ENCODE measurements around the gene CDH26.
A peak's percentile ranks its signal among the peaks of the same experiment; 100 is the strongest.
"Not testable (repeated sequence)": the region's sequence is repeated elsewhere in the genome, so short reads cannot be mapped to it uniquely, and the experiment has no call there.

The CDH26 gene

DNA sequence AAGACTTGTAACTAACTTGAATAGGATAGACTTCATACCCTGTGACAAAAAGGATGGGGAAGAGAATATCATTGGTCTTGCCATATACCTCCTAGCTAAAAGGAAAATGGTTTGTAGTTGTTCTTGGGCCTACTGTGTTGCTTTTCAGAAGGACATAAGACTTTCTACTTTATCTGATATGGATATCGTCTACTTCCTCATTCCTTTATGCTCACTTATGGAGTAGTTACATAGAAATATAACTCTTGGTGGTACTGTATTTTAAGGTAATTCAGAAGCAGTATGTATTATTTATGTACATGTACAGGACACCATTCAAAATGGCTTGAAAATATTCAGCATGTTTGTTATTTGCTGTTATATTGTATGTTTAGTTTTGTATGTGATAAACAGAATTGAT is 10.0 kb upstream of the CDH26 start:
- DNase-seq (ENCODE audit: low read depth) = no peak
- TF ChIP-seq, protein P1, sequence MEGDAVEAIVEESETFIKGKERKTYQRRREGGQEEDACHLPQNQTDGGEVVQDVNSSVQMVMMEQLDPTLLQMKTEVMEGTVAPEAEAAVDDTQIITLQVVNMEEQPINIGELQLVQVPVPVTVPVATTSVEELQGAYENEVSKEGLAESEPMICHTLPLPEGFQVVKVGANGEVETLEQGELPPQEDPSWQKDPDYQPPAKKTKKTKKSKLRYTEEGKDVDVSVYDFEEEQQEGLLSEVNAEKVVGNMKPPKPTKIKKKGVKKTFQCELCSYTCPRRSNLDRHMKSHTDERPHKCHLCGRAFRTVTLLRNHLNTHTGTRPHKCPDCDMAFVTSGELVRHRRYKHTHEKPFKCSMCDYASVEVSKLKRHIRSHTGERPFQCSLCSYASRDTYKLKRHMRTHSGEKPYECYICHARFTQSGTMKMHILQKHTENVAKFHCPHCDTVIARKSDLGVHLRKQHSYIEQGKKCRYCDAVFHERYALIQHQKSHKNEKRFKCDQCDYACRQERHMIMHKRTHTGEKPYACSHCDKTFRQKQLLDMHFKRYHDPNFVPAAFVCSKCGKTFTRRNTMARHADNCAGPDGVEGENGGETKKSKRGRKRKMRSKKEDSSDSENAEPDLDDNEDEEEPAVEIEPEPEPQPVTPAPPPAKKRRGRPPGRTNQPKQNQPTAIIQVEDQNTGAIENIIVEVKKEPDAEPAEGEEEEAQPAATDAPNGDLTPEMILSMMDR (IDR thresholded peaks at IDR 0.05; ENCODE audit: insufficient read depth, low read depth, low read length, missing control alignments) = no peak
- no peak overlapping the region for H3K4me3 ChIP-seq (ENCODE audit: low read length)

DNA sequence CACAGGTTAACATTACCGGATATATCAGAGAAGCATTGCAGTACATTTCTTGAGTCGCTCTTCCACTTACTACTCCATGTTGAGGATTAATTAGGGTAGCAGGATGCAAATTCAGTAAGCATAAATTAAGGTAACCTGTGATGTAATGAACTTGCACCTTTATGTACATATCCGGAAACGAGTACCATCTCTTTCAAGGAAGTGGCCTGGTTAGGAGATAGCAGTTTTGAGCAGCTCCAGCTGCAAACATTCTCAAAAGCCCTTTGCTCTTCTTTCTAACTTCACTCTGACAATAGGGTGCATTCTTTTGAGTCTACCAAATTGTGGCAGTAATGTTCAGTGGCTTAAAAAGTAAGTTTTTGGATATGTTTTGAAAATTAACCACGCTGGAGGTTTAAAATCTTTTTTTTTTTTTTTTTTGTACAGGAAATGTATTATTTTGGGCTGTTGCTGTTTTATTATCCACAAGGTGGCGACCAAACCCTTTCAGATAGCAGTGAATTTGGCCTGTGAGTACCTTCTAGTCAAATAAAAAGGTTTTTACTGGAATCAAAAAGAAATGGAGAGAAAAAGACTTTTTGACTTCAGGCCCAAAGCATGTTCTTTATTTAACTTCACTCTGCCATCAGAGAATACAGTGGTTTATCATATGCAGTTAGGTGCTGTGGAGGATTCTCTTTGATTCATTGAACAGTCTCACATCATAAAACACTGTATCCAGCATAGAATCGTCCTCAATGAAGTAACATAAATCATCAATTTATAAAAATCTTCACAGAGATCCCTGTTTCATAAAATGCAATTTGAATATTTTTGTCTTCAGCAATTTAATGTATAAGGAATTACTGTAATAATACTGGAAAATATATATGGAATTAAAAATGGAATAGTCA is 9.1 kb upstream of the CDH26 start:
- no peak overlapping the region for H3K4me3 ChIP-seq (ENCODE audit: low read length)
- TF ChIP-seq, protein P1 (IDR thresholded peaks at IDR 0.05; ENCODE audit: insufficient read depth, low read depth, low read length, missing control alignments) = peak; percentile 72
- DNase-seq (ENCODE audit: low read depth) = peak; percentile 72

- TF ChIP-seq, protein P1 (IDR thresholded peaks at IDR 0.05; ENCODE audit: insufficient read depth, low read depth, low read length, missing control alignments) = no peak
- DNase-seq (ENCODE audit: low read depth) = no peak
- no peak overlapping the region for H3K4me3 ChIP-seq (ENCODE audit: low read length)
These were observed 8.3 kb upstream of the CDH26 start for GRCh38 chr20:59949911-59950310.

GRCh38 chr20:59954718-59955117 is 3.5 kb upstream of the CDH26 start:
- no peak for DNase-seq (ENCODE audit: low read depth)
- TF ChIP-seq, protein P1 (IDR thresholded peaks at IDR 0.05; ENCODE audit: insufficient read depth, low read depth, low read length, missing control alignments) = no peak
- H3K4me3 ChIP-seq (ENCODE audit: low read length) = no peak overlapping the region

DNA sequence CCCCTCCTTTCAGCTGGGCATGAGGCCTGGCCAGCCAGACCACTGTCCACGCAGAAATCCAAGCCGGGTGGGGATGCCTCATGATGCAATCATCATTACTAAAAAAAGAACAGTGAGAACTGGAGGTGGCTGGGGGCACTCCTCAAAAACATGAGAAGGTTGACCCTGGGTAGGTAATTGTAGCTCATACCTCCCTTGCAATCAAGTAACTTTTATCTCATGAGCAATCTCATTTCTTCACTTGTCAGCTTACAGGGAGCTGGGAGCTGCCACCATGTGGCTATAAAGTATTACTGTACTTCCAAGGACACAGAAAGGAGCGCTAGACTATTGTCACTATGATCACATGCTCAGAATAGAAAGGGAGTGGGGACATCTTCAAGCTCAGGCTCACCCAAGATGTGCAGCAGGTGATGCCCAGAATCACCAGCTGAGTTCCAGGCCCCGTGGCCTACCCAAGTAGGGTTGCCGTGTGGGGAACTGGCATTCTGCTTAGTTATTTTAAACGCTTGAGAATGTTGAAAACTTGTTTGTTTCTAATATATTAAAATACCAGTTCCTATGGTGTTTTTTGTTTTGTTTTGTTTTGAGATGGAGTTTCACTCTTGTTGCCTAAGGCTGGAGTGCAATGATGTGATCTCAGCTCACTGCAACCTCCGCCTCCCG is 3.0 kb upstream of the CDH26 start:
- DNase-seq (ENCODE audit: low read depth) = peak; percentile 47
- TF ChIP-seq, protein P1 (IDR thresholded peaks at IDR 0.05; ENCODE audit: insufficient read depth, low read depth, low read length, missing control alignments) = peak; percentile 54
- no peak overlapping the region for H3K4me3 ChIP-seq (ENCODE audit: low read length)

DNA sequence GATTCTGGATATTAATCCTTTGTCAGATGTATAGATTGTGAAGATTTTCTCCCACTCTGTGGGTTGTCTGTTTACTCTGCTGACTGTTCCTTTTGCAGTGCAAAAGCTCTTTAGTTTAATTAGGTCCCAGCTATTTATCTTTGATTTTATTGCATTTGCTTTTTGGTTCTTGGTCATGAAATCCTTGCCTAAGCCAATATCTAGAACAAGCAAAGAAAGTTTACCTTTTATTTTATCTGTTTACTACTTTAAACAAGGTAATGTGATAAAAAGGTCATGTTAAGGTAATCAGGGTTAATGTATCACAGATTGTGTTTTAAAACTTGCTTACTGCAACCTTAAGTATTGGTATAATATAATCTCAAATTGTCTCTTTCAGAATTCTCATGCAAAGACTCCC is 655 bp upstream of the CDH26 start:
- not testable (repeated sequence) for DNase-seq (ENCODE audit: low read depth)
- H3K4me3 ChIP-seq (ENCODE audit: low read length) = peak overlapping the region; percentile 1

DNA sequence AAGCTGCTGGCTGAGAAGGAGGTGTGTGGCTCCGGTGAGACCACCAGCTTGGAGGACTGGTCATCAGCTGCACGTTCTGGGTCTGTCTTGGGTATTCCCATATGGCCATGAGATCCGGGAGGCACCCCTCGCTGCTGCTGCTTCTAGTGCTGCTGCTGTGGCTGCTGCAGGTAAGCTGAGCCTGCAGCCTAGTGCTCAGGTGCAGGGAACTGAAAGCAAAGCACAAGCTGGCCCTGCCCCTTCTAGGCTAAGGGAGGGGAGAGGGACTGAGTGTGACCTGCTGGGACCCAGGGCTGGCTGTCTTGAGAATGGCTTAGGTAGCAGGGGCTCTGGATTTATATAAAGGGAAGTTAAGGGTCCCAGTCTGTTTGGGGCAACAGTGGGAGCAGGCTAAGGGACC is 403 bp downstream of the CDH26 start:
- DNase-seq (ENCODE audit: low read depth) = no peak
- TF ChIP-seq, protein P1 (IDR thresholded peaks at IDR 0.05; ENCODE audit: insufficient read depth, low read depth, low read length, missing control alignments) = no peak
- H3K4me3 ChIP-seq (ENCODE audit: low read length) = peak overlapping the region; percentile 27

All from epithelial cell of esophagus (primary cell).